Measurements from ENCODE around the gene ANKRD23. TPM values are rescaled to one million over a fixed set of nuclear protein-coding genes. Genes with fewer than 3 reads are reported as not detected.
A peak's percentile ranks its signal among the peaks of the same experiment; 100 is the strongest.

Gene ANKRD23
- total RNA-seq, 4 donors from 2014 or later: 3.0 to 8.2 (median 3.2) TPM

GRCh38 chr2:96876269-96877041, 32.6 kb upstream of the ANKRD23 start:
- no peak for DNase-seq
- Histone ChIP-seq H3K27ac (no peak overlapping the region), H3K27me3 (no peaks in the 10 kb centered on the region), H3K9me3 (no peaks in the 10 kb centered on the region), H3K4me3 (replicated peaks in 1 of 3) (no peak overlapping the region), H3K36me3 (no peaks in the 10 kb centered on the region), H3K4me1 (peaks cover 0 to 13% of the 10 kb centered on the region in 2 donors)
- no peak for TF ChIP-seq POLR2A (IDR thresholded peaks at IDR 0.05)
- TF ChIP-seq, protein P1, sequence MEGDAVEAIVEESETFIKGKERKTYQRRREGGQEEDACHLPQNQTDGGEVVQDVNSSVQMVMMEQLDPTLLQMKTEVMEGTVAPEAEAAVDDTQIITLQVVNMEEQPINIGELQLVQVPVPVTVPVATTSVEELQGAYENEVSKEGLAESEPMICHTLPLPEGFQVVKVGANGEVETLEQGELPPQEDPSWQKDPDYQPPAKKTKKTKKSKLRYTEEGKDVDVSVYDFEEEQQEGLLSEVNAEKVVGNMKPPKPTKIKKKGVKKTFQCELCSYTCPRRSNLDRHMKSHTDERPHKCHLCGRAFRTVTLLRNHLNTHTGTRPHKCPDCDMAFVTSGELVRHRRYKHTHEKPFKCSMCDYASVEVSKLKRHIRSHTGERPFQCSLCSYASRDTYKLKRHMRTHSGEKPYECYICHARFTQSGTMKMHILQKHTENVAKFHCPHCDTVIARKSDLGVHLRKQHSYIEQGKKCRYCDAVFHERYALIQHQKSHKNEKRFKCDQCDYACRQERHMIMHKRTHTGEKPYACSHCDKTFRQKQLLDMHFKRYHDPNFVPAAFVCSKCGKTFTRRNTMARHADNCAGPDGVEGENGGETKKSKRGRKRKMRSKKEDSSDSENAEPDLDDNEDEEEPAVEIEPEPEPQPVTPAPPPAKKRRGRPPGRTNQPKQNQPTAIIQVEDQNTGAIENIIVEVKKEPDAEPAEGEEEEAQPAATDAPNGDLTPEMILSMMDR (IDR thresholded peaks at IDR 0.05): no peak
- 89 to 94% methylated on average over 13 to 15 of the region's 16 CpGs for WGBS, 2 donors
- intact Hi-C loops (cut with DNase I): no loop called here

GRCh38 chr2:96875498-96876268, 31.9 kb upstream of the ANKRD23 start:
- H3K36me3 ChIP-seq: no peaks in the 10 kb centered on the region
- no peaks in the 10 kb centered on the region for H3K27me3 ChIP-seq
- intact Hi-C loops (cut with DNase I): no loop called here
- peaks cover 0 to 19% of the 10 kb centered on the region in 2 donors for H3K4me1 ChIP-seq
- H3K9me3 ChIP-seq: no peaks in the 10 kb centered on the region
- no peak for DNase-seq
- no peak overlapping the region for H3K27ac ChIP-seq
- WGBS, 2 donors: 73 to 77% methylated on average over 13 to 14 of the region's 14 CpGs
- no peak overlapping the region for H3K4me3 ChIP-seq (replicated peaks in 1 of 3)
- TF ChIP-seq, protein P1 (IDR thresholded peaks at IDR 0.05): no peak
- no peak for TF ChIP-seq POLR2A (IDR thresholded peaks at IDR 0.05)

DNA sequence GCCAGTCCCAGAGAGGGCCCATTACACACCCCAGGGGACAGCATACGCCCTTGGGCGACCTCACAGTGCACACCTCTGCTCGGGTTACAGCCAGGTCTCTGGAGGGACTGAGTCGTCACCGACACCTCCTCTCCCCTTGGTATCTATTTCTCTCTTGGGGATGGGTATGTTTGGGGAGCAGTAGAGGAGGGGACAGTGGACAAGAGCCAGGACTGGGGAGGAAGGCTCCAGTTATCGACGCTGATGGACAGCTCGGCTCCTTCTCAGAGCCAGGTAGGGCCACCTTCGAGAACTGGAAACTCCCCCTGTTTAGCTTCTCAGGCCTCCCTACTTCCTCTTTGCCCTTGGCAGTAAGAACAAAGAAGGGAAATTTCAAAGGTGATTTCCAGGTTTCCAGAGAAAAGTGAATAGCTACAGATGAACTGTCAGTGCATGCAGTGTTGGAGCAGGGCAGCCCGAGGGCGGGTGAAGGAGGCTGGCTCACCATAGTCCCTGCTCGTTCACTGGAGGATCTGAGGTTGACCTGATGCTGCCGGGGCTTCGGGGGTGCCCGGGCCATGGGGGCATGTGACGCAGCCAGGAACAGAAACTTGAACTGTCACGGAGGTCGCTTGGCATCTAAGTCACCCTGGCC, 30.5 kb upstream of the ANKRD23 start:
- 43 to 44% methylated on average over 15 to 17 of the region's 18 CpGs for WGBS, 2 donors
- DNase-seq: no peak
- H3K4me1 ChIP-seq: peaks cover 0 to 23% of the 10 kb centered on the region in 2 donors
- H3K9me3 ChIP-seq: no peaks in the 10 kb centered on the region
- peak overlapping the region in 2 of 3 donors; percentile 28 for H3K27ac ChIP-seq
- intact Hi-C loops (cut with DNase I): no loop called here
- TF ChIP-seq POLR2A (IDR thresholded peaks at IDR 0.05): no peak
- TF ChIP-seq, protein P1 (IDR thresholded peaks at IDR 0.05): no peak
- H3K27me3 ChIP-seq: no peaks in the 10 kb centered on the region
- no peaks in the 10 kb centered on the region for H3K36me3 ChIP-seq
- no peak overlapping the region for H3K4me3 ChIP-seq (replicated peaks in 1 of 3)

DNA sequence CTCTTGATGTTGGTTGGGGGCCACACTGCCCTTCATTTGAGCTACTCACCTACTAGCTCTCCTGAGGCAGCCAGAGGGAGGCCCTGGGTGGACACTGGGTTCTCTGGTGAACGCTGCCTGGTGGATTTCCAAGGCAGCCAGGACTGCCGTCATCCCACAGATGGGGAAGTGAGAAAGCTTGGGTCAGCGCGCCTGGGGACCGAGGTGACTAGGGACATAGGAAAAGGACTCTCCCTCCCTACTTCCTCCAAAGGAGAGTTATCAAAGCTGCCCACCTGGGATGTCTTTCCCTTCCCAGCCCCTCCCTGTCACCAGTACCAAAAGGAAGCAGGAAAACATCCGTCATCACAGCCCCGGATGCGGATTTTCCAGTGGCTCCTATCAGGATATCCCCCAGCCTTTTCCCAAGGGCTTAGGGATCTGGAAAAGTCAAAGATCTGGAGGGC, 29.9 kb upstream of the ANKRD23 start:
- no peaks in the 10 kb centered on the region for H3K36me3 ChIP-seq
- H3K9me3 ChIP-seq: no peaks in the 10 kb centered on the region
- TF ChIP-seq, protein P1 (IDR thresholded peaks at IDR 0.05): no peak
- no peak for TF ChIP-seq POLR2A (IDR thresholded peaks at IDR 0.05)
- no peak overlapping the region for H3K4me3 ChIP-seq (replicated peaks in 1 of 3)
- H3K27me3 ChIP-seq: no peaks in the 10 kb centered on the region
- H3K27ac ChIP-seq: peak overlapping the region in 2 of 3 donors; percentile 28
- 52 to 77% methylated on average over 8 of the region's 8 CpGs for WGBS, 2 donors
- DNase-seq: peak in 1 of 2 donors; percentile 33
- intact Hi-C loops (cut with DNase I): no loop called here
- peaks cover 0 to 23% of the 10 kb centered on the region in 2 donors for H3K4me1 ChIP-seq
